PC-9 (cell line): ENCODE measurements around the gene PHF21B. TPM values are rescaled to one million over a fixed set of nuclear protein-coding genes. Genes with fewer than 3 reads are reported as not detected.

Experiments used
- BruUV-seq: library from RNA; stranded (reverse); fragments of 400-500 nt; replicated peaks from 2 replicates; lab custom pipeline; 2021; lab: Mats Ljungman, UMichigan
- CTCF ChIA-PET: fragments of 300-600 bp; sonication (Branson Sonifier 250); formaldehyde crosslinking; loops from one replicate; lab custom pipeline; 2022; ENCODE audit warnings: antibody characterized with exemption; lab: Charles Lee
- POLR2A ChIA-PET: fragments of 300-600 bp; sonication (Branson Sonifier 250); formaldehyde crosslinking; loops from one replicate; lab custom pipeline; 2022; ENCODE audit warnings: antibody characterized with exemption; ENCODE audit not compliant: unreplicated experiment; lab: Charles Lee
- DNase-seq, 2 experiments: peaks; one replicate each; pipeline versions ENCODE4 v3.0.0 to v3.0.0-alpha.2; 2015 to 2022; ENCODE audit warnings: mixed read lengths in 1 of 2
- H2AFZ ChIP-seq: fragments of 200-600 bp; sonication (generic); 2 replicates; pipeline ENCODE4 v1.8.1; 2017; ENCODE audit warnings: antibody characterized with exemption
- H3F3A ChIP-seq: fragments of 200-600 bp; sonication (generic); 2 replicates; pipeline ENCODE4 v1.8.1; 2017; ENCODE audit warnings: antibody characterized with exemption, mild to moderate bottlenecking, low read depth; ENCODE audit not compliant: insufficient read depth
- H3K27ac ChIP-seq: fragments of 200-600 bp; sonication (generic); 2 replicates; pipeline ENCODE4 v1.6.1; 2016; ENCODE audit warnings: mixed run types
- H3K27me3 ChIP-seq: fragments of 200-600 bp; sonication (generic); 2 replicates; pipeline ENCODE4 v1.6.1; 2016; ENCODE audit warnings: low read depth, mixed run types; ENCODE audit not compliant: insufficient read depth
- H3K36me3 ChIP-seq: fragments of 200-600 bp; sonication (generic); 2 replicates; pipeline ENCODE4 v1.6.1; 2016; ENCODE audit warnings: low read depth, mixed run types
- H3K4me1 ChIP-seq: fragments of 200-600 bp; sonication (generic); replicated peaks from 2 replicates; pipeline ENCODE4 v1.6.1; 2016; ENCODE audit warnings: mixed run types; ENCODE audit not compliant: insufficient read depth
- H3K4me2 ChIP-seq: fragments of 200-600 bp; sonication (generic); 2 replicates; pipeline ENCODE4 v1.6.1; 2017; ENCODE audit warnings: mixed run types
- H3K4me3 ChIP-seq: fragments of 200-600 bp; sonication (generic); 2 replicates; pipeline ENCODE4 v1.6.1; 2016; ENCODE audit warnings: mixed run types
- H3K79me2 ChIP-seq: fragments of 200-600 bp; sonication (generic); 2 replicates; pipeline ENCODE4 v1.6.1; 2017; ENCODE audit warnings: low read depth, mixed run types
- H3K9me2 ChIP-seq: fragments of 200-600 bp; sonication (generic); 2 replicates; pipeline ENCODE4 v1.8.1; 2017; ENCODE audit warnings: mild to moderate bottlenecking; ENCODE audit not compliant: insufficient read depth
- H3K9me3 ChIP-seq: fragments of 200-600 bp; sonication (generic); 2 replicates; pipeline ENCODE4 v1.8.1; 2016; ENCODE audit warnings: low read depth; ENCODE audit not compliant: insufficient read depth
- H4K20me1 ChIP-seq: fragments of 200-600 bp; sonication (generic); 2 replicates; pipeline ENCODE4 v1.8.1; 2017; ENCODE audit not compliant: insufficient read depth
- EZH2 ChIP-seq: fragments of 200-600 bp; sonication (generic); IDR thresholded peaks from 2 replicates; pipeline ENCODE4 v1.8.0; 2017; ENCODE audit warnings: antibody characterized with exemption, low read depth
- intact Hi-C: fragments of 100-400 bp; cut with micrococcal nuclease; formaldehyde crosslinking; loops from one replicate; pipeline ENCODE4 v1.10.0; 2022; ENCODE audit not compliant: unreplicated experiment
- total RNA-seq: library from RNA; stranded (reverse); gene quantifications from 2 replicates; pipeline ENCODE4 v1.2.3, GENCODE V29; 2021
- TF ChIP-seq, protein P1 (sequence below): fragments of 200-600 bp; sonication (generic); conservative IDR thresholded peaks from 2 replicates; pipeline ENCODE4 v1.6.1; 2017; ENCODE audit warnings: mixed run types, antibody characterized with exemption, mild to moderate bottlenecking, moderate library complexity

The PHF21B gene
- total RNA-seq, 1 experiment from 2014 or later: not detected

DNA sequence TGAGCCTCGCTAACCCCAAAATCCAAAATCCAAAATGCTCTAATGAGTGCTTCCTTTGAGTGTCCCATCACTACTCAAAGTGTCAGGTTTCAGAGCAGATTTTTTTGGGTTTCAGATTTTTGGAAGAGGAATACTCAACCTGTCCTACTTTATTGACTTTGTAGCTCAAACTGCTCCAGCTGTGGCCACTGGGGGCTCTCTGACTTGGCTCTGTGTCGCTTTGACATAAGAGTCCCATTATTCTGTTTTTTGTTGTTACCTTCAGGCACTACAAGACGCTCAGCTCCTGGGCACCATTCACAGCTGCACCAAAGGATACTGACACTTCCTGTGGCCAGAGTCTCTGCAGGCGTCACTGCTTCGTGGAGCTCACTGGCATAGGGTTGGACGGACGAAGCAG, 41.1 kb downstream of the PHF21B start:
- Histone ChIP-seq H3K27me3 (peaks cover 69% of the 10 kb centered on the region), H4K20me1 (0 out of 2 replicates have a peak, but pooled peaks cover 2% of the 10 kb centered on the region), H3K4me2 (no peak overlapping the region), H3K27ac (no peak overlapping the region), H2AFZ (no peak overlapping the region), H3K79me2 (no peaks in the 10 kb centered on the region), H3K4me3 (no peak overlapping the region), H3F3A (no peaks in the 10 kb centered on the region), H3K4me1 (no peaks in the 10 kb centered on the region), H3K9me2 (no peaks in the 10 kb centered on the region), H3K9me3 (no peaks in the 10 kb centered on the region), H3K36me3 (no peaks in the 10 kb centered on the region)
- TF ChIP-seq EZH2: no peak
- TF ChIP-seq, protein P1, sequence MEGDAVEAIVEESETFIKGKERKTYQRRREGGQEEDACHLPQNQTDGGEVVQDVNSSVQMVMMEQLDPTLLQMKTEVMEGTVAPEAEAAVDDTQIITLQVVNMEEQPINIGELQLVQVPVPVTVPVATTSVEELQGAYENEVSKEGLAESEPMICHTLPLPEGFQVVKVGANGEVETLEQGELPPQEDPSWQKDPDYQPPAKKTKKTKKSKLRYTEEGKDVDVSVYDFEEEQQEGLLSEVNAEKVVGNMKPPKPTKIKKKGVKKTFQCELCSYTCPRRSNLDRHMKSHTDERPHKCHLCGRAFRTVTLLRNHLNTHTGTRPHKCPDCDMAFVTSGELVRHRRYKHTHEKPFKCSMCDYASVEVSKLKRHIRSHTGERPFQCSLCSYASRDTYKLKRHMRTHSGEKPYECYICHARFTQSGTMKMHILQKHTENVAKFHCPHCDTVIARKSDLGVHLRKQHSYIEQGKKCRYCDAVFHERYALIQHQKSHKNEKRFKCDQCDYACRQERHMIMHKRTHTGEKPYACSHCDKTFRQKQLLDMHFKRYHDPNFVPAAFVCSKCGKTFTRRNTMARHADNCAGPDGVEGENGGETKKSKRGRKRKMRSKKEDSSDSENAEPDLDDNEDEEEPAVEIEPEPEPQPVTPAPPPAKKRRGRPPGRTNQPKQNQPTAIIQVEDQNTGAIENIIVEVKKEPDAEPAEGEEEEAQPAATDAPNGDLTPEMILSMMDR: no peak; the same call in 1 of the 2 replicates
- no TSS peak for BruUV-seq
- intact Hi-C loops: no loop called here
- POLR2A ChIA-PET: no interaction called here
- CTCF ChIA-PET: no interaction called here
- no peak for DNase-seq

DNA sequence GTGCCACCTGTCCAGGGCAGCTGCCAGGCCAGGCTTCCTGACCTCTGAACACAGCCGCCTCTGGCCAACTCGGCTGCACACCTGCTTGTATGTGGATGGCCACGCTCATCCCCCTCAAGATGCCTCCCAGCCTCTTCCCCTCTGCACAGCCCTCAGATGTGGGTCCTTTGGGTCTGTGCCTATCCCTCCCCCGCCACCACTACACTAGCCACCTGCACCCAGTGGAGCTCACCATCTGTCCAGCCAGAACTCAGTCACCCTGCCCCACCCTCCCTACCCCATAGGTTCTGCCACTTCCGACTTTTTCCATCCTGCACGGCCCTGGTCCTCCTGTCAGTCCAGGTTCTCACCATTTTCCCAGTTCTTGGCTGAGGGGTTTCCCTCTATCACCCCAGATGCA, 44.6 kb downstream of the PHF21B start:
- H2AFZ ChIP-seq: no peak overlapping the region
- H3K9me2 ChIP-seq: no peaks in the 10 kb centered on the region
- TF ChIP-seq, protein P1: no peak
- TF ChIP-seq EZH2: no peak
- POLR2A ChIA-PET: no interaction called here
- peaks cover 64% of the 10 kb centered on the region for H3K27me3 ChIP-seq
- H3K27ac ChIP-seq: no peak overlapping the region
- H3K4me1 ChIP-seq: no peaks in the 10 kb centered on the region
- no peak overlapping the region for H3K4me3 ChIP-seq
- BruUV-seq: no TSS peak
- no peaks in the 10 kb centered on the region for H3K9me3 ChIP-seq
- CTCF ChIA-PET: no interaction called here
- H3K4me2 ChIP-seq: no peak overlapping the region
- H3K36me3 ChIP-seq: no peaks in the 10 kb centered on the region
- DNase-seq: no peak
- no peaks in the 10 kb centered on the region for H4K20me1 ChIP-seq
- intact Hi-C loops: no loop called here
- no peaks in the 10 kb centered on the region for H3K79me2 ChIP-seq
- H3F3A ChIP-seq: no peaks in the 10 kb centered on the region

DNA sequence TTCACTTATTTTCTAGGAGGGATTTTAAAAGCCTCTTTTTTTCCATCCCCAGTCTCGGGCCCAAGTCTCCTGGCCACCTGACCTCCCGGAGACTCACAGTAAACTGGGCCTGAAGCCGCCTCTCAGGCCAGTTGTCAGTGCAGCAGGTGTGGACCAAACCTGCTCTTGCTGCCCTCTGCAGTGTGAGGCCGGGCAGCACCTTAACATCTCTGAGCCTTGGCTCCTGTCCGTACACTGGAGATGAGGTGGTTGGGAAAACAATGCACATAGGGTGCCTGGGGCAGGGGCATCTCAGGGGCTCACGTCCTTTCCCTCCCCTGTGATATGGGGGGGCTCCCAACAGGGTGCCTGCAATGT, 45.1 kb downstream of the PHF21B start:
- peaks cover 69% of the 10 kb centered on the region for H3K27me3 ChIP-seq
- no peaks in the 10 kb centered on the region for H3K9me2 ChIP-seq
- no peaks in the 10 kb centered on the region for H3F3A ChIP-seq
- intact Hi-C loops: no loop called here
- TF ChIP-seq, protein P1: no peak
- TF ChIP-seq EZH2: no peak
- POLR2A ChIA-PET: no interaction called here
- no peak overlapping the region for H3K4me2 ChIP-seq
- H4K20me1 ChIP-seq: no peaks in the 10 kb centered on the region
- CTCF ChIA-PET: no interaction called here
- DNase-seq: no peak
- no peaks in the 10 kb centered on the region for H3K79me2 ChIP-seq
- no TSS peak for BruUV-seq
- no peak overlapping the region for H3K4me3 ChIP-seq
- H3K9me3 ChIP-seq: no peaks in the 10 kb centered on the region
- no peaks in the 10 kb centered on the region for H3K36me3 ChIP-seq
- H3K4me1 ChIP-seq: no peaks in the 10 kb centered on the region
- H2AFZ ChIP-seq: no peak overlapping the region
- H3K27ac ChIP-seq: no peak overlapping the region
